ENCODE data around the gene RNF41.

GRCh38 chr12:56256326-56256960 lies 34.7 kb upstream of the RNF41 start:
- TF ChIP-seq, protein P1, sequence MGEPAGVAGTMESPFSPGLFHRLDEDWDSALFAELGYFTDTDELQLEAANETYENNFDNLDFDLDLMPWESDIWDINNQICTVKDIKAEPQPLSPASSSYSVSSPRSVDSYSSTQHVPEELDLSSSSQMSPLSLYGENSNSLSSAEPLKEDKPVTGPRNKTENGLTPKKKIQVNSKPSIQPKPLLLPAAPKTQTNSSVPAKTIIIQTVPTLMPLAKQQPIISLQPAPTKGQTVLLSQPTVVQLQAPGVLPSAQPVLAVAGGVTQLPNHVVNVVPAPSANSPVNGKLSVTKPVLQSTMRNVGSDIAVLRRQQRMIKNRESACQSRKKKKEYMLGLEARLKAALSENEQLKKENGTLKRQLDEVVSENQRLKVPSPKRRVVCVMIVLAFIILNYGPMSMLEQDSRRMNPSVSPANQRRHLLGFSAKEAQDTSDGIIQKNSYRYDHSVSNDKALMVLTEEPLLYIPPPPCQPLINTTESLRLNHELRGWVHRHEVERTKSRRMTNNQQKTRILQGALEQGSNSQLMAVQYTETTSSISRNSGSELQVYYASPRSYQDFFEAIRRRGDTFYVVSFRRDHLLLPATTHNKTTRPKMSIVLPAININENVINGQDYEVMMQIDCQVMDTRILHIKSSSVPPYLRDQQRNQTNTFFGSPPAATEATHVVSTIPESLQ (CRISPR knock-in tag; IDR thresholded peaks at IDR 0.05): no peak
- TF ChIP-seq NR2C2 (CRISPR knock-in tag; IDR thresholded peaks at IDR 0.05) (no peak), HMGXB4 (CRISPR knock-in tag; IDR thresholded peaks at IDR 0.05) (no peak), NR3C1 (CRISPR knock-in tag; conservative IDR thresholded peaks at IDR 0.05; ENCODE audit: low read depth) (no peak), ZNF121 (CRISPR knock-in tag; IDR thresholded peaks at IDR 0.05) (no peak)
- TF ChIP-seq, protein P2, sequence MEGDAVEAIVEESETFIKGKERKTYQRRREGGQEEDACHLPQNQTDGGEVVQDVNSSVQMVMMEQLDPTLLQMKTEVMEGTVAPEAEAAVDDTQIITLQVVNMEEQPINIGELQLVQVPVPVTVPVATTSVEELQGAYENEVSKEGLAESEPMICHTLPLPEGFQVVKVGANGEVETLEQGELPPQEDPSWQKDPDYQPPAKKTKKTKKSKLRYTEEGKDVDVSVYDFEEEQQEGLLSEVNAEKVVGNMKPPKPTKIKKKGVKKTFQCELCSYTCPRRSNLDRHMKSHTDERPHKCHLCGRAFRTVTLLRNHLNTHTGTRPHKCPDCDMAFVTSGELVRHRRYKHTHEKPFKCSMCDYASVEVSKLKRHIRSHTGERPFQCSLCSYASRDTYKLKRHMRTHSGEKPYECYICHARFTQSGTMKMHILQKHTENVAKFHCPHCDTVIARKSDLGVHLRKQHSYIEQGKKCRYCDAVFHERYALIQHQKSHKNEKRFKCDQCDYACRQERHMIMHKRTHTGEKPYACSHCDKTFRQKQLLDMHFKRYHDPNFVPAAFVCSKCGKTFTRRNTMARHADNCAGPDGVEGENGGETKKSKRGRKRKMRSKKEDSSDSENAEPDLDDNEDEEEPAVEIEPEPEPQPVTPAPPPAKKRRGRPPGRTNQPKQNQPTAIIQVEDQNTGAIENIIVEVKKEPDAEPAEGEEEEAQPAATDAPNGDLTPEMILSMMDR (IDR thresholded peaks at IDR 0.05): no peak

Data from WTC11 (cell line).